ENCODE results near the gene PLA2G15. TPM values are rescaled to one million over a fixed set of nuclear protein-coding genes. Genes with fewer than 3 reads are reported as not detected.

PLA2G15 gene
- total RNA-seq, 4 donors from 2014 or later = 20.8 to 40.3 (median 38.4) TPM

GRCh38 chr16:68242926-68243858 is 2.0 kb upstream of the PLA2G15 start:
- peaks cover 26 to 37% of the 10 kb centered on the region in 2 donors for H3K4me1 ChIP-seq
- intact Hi-C loops (cut with DNase I) = loop anchor here (5.0 to 10.0 kb wide), 2 partner anchors 84 to 262 kb away; no protein-coding TSS in a partner anchor
- 87 to 96% methylated on average over 8 of the region's 9 CpGs for WGBS, 2 donors

GRCh38 chr16:68244481-68244902 is 681 bp upstream of the PLA2G15 start:
- H3K36me3 ChIP-seq = peaks cover 0 to 3% of the 10 kb centered on the region in 2 donors
- H3K4me3 ChIP-seq (replicated peaks in 1 of 3) = peak overlapping the region; percentile 71 to 83 (median 77)
- H3K27ac ChIP-seq = peak overlapping the region in 1 of 3 donors; percentile 61
- TF ChIP-seq POLR2A (IDR thresholded peaks at IDR 0.05) = no peak
- TF ChIP-seq, protein P1, sequence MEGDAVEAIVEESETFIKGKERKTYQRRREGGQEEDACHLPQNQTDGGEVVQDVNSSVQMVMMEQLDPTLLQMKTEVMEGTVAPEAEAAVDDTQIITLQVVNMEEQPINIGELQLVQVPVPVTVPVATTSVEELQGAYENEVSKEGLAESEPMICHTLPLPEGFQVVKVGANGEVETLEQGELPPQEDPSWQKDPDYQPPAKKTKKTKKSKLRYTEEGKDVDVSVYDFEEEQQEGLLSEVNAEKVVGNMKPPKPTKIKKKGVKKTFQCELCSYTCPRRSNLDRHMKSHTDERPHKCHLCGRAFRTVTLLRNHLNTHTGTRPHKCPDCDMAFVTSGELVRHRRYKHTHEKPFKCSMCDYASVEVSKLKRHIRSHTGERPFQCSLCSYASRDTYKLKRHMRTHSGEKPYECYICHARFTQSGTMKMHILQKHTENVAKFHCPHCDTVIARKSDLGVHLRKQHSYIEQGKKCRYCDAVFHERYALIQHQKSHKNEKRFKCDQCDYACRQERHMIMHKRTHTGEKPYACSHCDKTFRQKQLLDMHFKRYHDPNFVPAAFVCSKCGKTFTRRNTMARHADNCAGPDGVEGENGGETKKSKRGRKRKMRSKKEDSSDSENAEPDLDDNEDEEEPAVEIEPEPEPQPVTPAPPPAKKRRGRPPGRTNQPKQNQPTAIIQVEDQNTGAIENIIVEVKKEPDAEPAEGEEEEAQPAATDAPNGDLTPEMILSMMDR (IDR thresholded peaks at IDR 0.05) = no peak
- H3K27me3 ChIP-seq = no peaks in the 10 kb centered on the region
- intact Hi-C loops (cut with DNase I) = loop anchor here (5.0 to 10.0 kb wide), 2 partner anchors 83 to 260 kb away; no protein-coding TSS in a partner anchor
- H3K9me3 ChIP-seq = no peaks in the 10 kb centered on the region
- 7 to 20% methylated on average over 8 to 18 of the region's 20 CpGs for WGBS, 2 donors
- DNase-seq = no peak
- H3K4me1 ChIP-seq = peaks cover 22 to 34% of the 10 kb centered on the region in 2 donors

More at GRCh38 chr16:68242926-68243858, 2.0 kb upstream of the PLA2G15 start:
- H3K27ac ChIP-seq = no peak overlapping the region
- no peak overlapping the region for H3K4me3 ChIP-seq (replicated peaks in 1 of 3)
- H3K36me3 ChIP-seq = no peaks in the 10 kb centered on the region
- H3K27me3 ChIP-seq = no peaks in the 10 kb centered on the region
- H3K9me3 ChIP-seq = no peaks in the 10 kb centered on the region
- DNase-seq = no peak
- TF ChIP-seq POLR2A (IDR thresholded peaks at IDR 0.05) = no peak
- TF ChIP-seq, protein P1 (IDR thresholded peaks at IDR 0.05) = no peak

GRCh38 chr16:68246121-68246520 is 948 bp downstream of the PLA2G15 start:
- H3K36me3 ChIP-seq = peaks cover 7 to 9% of the 10 kb centered on the region in 2 donors

DNA sequence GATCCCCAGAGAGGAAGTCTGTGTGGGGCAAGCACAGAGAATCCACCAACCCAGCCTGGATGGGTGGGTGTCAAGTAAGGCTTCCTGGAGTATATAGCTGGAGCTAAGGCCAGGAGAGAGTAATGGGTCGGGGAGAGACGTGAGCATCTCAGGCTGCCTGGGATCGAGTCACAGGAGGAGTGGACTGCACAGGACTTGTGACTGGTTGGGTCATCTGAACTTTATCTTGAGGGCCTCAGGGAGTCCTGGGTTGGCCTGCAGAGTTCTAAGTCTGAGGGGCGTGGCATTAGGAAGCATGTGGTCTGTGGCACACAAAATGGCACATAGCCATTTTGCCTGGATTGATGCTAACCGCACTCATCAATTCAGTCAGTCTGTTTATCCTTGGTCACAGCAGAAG is 1.5 kb downstream of the PLA2G15 start:
- H3K36me3 ChIP-seq = peaks cover 7 to 9% of the 10 kb centered on the region in 2 donors
- no peaks in the 10 kb centered on the region for H3K27me3 ChIP-seq
- peaks cover 22 to 26% of the 10 kb centered on the region in 2 donors for H3K4me1 ChIP-seq
- no peak for TF ChIP-seq POLR2A (IDR thresholded peaks at IDR 0.05)
- TF ChIP-seq, protein P1 (IDR thresholded peaks at IDR 0.05) = no peak
- H3K27ac ChIP-seq = no peak overlapping the region
- no peaks in the 10 kb centered on the region for H3K9me3 ChIP-seq
- no peak for DNase-seq
- no peak overlapping the region for H3K4me3 ChIP-seq (replicated peaks in 1 of 3)
- 82 to 87% methylated on average over 5 of the region's 5 CpGs for WGBS, 2 donors
- intact Hi-C loops (cut with DNase I) = loop anchor here (10.0 kb wide), 1 partner anchor 258 kb away; no protein-coding TSS in a partner anchor

More at GRCh38 chr16:68246121-68246520, 948 bp downstream of the PLA2G15 start:
- H3K27ac ChIP-seq = no peak overlapping the region
- DNase-seq = no peak
- H3K4me1 ChIP-seq = peaks cover 22 to 26% of the 10 kb centered on the region in 2 donors
- 79 to 86% methylated on average over 5 to 6 of the region's 7 CpGs for WGBS, 2 donors
- H3K4me3 ChIP-seq (replicated peaks in 1 of 3) = peak overlapping the region in 1 of 3 donors; percentile 83
- TF ChIP-seq, protein P1 (IDR thresholded peaks at IDR 0.05) = no peak
- TF ChIP-seq POLR2A (IDR thresholded peaks at IDR 0.05) = no peak
- intact Hi-C loops (cut with DNase I) = loop anchor here (10.0 kb wide), 1 partner anchor 259 kb away; no protein-coding TSS in a partner anchor
- no peaks in the 10 kb centered on the region for H3K27me3 ChIP-seq
- H3K9me3 ChIP-seq = no peaks in the 10 kb centered on the region
